Trophoblast cell (in vitro differentiated cells and primary cell): ENCODE data around the gene PLEKHO2.

ENCODE experiments used
- DNase-seq, 2 donors: peaks; one replicate each; pipeline ENCODE4 v3.0.0-alpha.2; 2016
- H2AFZ ChIP-seq: 2 replicates; pipeline ENCODE4 v1.6.1; 2013; ENCODE audit warnings: low read length, moderate library complexity, mild to moderate bottlenecking; ENCODE audit not compliant: insufficient read depth, poor library complexity
- H2AK5ac ChIP-seq: 2 replicates; pipeline ENCODE4 v1.6.1; 2013; ENCODE audit warnings: mild to moderate bottlenecking, low read length
- H2BK120ac ChIP-seq: 2 replicates; pipeline ENCODE4 v1.6.1; 2013; ENCODE audit warnings: low read length, mild to moderate bottlenecking, moderate library complexity; ENCODE audit not compliant: insufficient read depth, poor library complexity
- H2BK12ac ChIP-seq: 2 replicates; pipeline ENCODE4 v1.6.1; 2013; ENCODE audit warnings: mild to moderate bottlenecking, low read length, moderate library complexity
- H2BK5ac ChIP-seq: 2 replicates; pipeline ENCODE4 v1.6.1; 2013; ENCODE audit warnings: low read length, low read depth, moderate library complexity, mild to moderate bottlenecking; ENCODE audit not compliant: poor library complexity
- H3K14ac ChIP-seq: 2 replicates; pipeline ENCODE4 v1.6.1; 2013; ENCODE audit warnings: mild to moderate bottlenecking, low read length
- H3K18ac ChIP-seq: 2 replicates; pipeline ENCODE4 v1.6.1; 2013; ENCODE audit warnings: mild to moderate bottlenecking, low read length
- H3K23ac ChIP-seq: 2 replicates; pipeline ENCODE4 v1.6.1; 2013; ENCODE audit warnings: low read length
- H3K27ac ChIP-seq: 2 replicates; pipeline ENCODE4 v1.5.1; 2013; ENCODE audit warnings: low read depth, mild to moderate bottlenecking, inconsistent platforms, low read length, moderate library complexity
- H3K27me3 ChIP-seq: 2 replicates; pipeline ENCODE4 v1.6.1; 2013; ENCODE audit warnings: inconsistent platforms, mild to moderate bottlenecking, low read length, moderate library complexity; ENCODE audit not compliant: insufficient read depth
- H3K36me3 ChIP-seq, 2 experiments: 1 replicate in 1 of 2; 2 replicates in 1 of 2; pipeline ENCODE4 v1.6.1; 2013; ENCODE audit warnings: low read length in 2 of 2, mild to moderate bottlenecking in 2 of 2, moderate library complexity in 1 of 2; ENCODE audit not compliant: insufficient read depth in 2 of 2, control insufficient read depth in 1 of 2
- H3K4ac ChIP-seq: 2 replicates; pipeline ENCODE4 v1.6.1; 2013; ENCODE audit warnings: low read depth, mild to moderate bottlenecking, low read length, moderate library complexity
- H3K4me1 ChIP-seq, 2 experiments: 1 replicate in 1 of 2; 2 replicates in 1 of 2; pipeline ENCODE4 v1.6.1; 2013; ENCODE audit warnings: low read length in 2 of 2, mild to moderate bottlenecking in 2 of 2, moderate library complexity in 1 of 2; ENCODE audit not compliant: insufficient read depth in 2 of 2, control insufficient read depth in 1 of 2
- H3K4me2 ChIP-seq: 2 replicates; pipeline ENCODE4 v1.6.1; 2013; ENCODE audit warnings: inconsistent platforms, mild to moderate bottlenecking, low read length, moderate library complexity
- H3K4me3 ChIP-seq: 2 replicates; pipeline ENCODE4 v1.5.1; 2013; ENCODE audit warnings: mild to moderate bottlenecking, low read depth, low read length, inconsistent platforms
- H3K79me1 ChIP-seq: one replicate; pipeline ENCODE4 v1.6.1; 2013; ENCODE audit warnings: low read length
- H3K79me2 ChIP-seq: 2 replicates; pipeline ENCODE4 v1.6.1; 2013; ENCODE audit warnings: low read length, mild to moderate bottlenecking; ENCODE audit not compliant: control insufficient read depth, insufficient read depth, poor library complexity
- H3K9ac ChIP-seq: 2 replicates; pipeline ENCODE4 v1.6.1; 2013; ENCODE audit warnings: mild to moderate bottlenecking, low read length
- H3K9me3 ChIP-seq: 2 replicates; pipeline ENCODE4 v1.6.1; 2013; ENCODE audit warnings: low read depth, mild to moderate bottlenecking, control low read depth, inconsistent platforms, low read length; ENCODE audit not compliant: insufficient read depth
- H4K12ac ChIP-seq: 2 replicates; pipeline ENCODE4 v1.6.1; 2013; ENCODE audit warnings: low read depth, mild to moderate bottlenecking, low read length, moderate library complexity
- H4K8ac ChIP-seq: 2 replicates; pipeline ENCODE4 v1.6.1; 2013; ENCODE audit warnings: low read depth, mild to moderate bottlenecking, low read length, moderate library complexity
- H4K91ac ChIP-seq: one replicate; pipeline ENCODE4 v1.6.1; 2013; ENCODE audit warnings: low read depth, mild to moderate bottlenecking, low read length, moderate library complexity
- WGBS: extraction: QIAGEN DNeasy Blood & Tissue Kit; methylation state at CpG from one replicate; pipeline ENCODE4 v1.1.7; 2013; ENCODE audit warnings: missing lambda C conversion rate; ENCODE audit not compliant: insufficient read length, insufficient coverage; ENCODE audit errors: extremely low coverage; 5-methylcytosine and 5-hydroxymethylcytosine counted together

Gene PLEKHO2

GRCh38 chr15:64905941-64906340 is 64.2 kb downstream of the PLEKHO2 start:
- H2AK5ac ChIP-seq: no peak overlapping the region
- no peak overlapping the region for H3K14ac ChIP-seq
- H3K27me3 ChIP-seq: no peaks in the 10 kb centered on the region
- no peak for DNase-seq
- no peak overlapping the region for H2BK5ac ChIP-seq
- no peak overlapping the region for H2BK120ac ChIP-seq
- H3K9me3 ChIP-seq: peaks cover 4% of the 10 kb centered on the region
- peaks cover 2 to 3% of the 10 kb centered on the region in 2 experiments for H3K4me1 ChIP-seq
- no peak overlapping the region for H3K23ac ChIP-seq
- H2AFZ ChIP-seq: no peak overlapping the region
- no peaks in the 10 kb centered on the region for H3K79me2 ChIP-seq
- no peak overlapping the region for H3K18ac ChIP-seq
- H3K9ac ChIP-seq: no peak overlapping the region
- H2BK12ac ChIP-seq: no peak overlapping the region
- H4K8ac ChIP-seq: no peak overlapping the region
- H3K27ac ChIP-seq: no peak overlapping the region
- H3K79me1 ChIP-seq: no peaks in the 10 kb centered on the region
- H3K4me3 ChIP-seq: no peak overlapping the region
- H3K4ac ChIP-seq: no peak overlapping the region
- H3K36me3 ChIP-seq: no peaks in the 10 kb centered on the region
- no peak overlapping the region for H4K12ac ChIP-seq
- H4K91ac ChIP-seq: no peak overlapping the region
- no CpG with 5 or more reads among the region's 9 CpGs for WGBS
- no peak overlapping the region for H3K4me2 ChIP-seq

DNA sequence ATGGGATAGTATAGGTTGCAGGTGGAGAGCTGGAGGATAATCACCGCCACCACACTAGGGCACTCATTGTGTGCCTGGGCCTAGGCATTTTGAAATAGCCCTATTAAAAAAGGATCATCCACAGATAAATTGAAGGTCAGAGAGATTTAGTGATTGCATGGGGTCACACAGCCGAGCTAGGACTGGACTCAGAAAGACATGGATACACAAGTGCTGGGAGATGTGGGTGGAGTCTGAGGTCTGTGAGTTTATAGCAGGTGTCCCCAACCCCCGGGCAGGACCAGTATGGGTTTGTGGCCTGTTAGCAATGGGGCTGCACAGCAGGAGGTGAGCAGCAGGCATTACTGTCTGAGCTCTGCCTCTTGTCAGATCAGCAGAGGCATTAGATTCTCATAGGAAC is 64.7 kb downstream of the PLEKHO2 start:
- Histone ChIP-seq H3K79me2 (no peaks in the 10 kb centered on the region), H3K14ac (no peak overlapping the region), H4K12ac (no peak overlapping the region), H4K91ac (no peak overlapping the region), H3K27ac (no peak overlapping the region), H2BK120ac (no peak overlapping the region), H3K18ac (no peak overlapping the region), H3K36me3 (no peaks in the 10 kb centered on the region), H3K23ac (no peak overlapping the region), H3K4me1 (peaks cover 5 to 6% of the 10 kb centered on the region in 2 experiments), H3K9ac (no peak overlapping the region), H3K79me1 (no peaks in the 10 kb centered on the region), H2BK12ac (no peak overlapping the region), H2BK5ac (no peak overlapping the region), H3K4me2 (no peak overlapping the region), H3K4me3 (no peak overlapping the region), H4K8ac (no peak overlapping the region), H2AK5ac (no peak overlapping the region), H3K4ac (no peak overlapping the region), H2AFZ (no peak overlapping the region), H3K27me3 (peaks cover 3% of the 10 kb centered on the region), H3K9me3 (peaks cover 4% of the 10 kb centered on the region)
- no peak for DNase-seq
- no CpG with 5 or more reads among the region's 3 CpGs for WGBS

DNA sequence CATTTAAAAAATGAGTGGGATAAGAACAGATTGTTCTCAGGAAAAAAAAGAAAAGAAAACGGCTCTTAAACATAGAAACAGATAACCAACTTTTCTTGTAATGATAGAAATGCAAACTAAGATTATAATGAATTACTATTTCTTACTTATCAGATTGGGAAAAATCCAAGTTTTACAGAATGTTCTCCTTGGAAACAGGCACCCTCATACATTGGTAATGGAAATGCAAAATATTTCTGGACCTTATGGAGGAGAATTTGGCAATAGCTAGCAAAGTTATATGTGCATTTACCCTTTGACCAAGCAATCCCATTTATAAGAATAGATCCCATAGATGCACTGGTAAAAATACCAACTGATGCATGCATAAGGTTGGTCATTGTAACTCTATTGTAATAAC is 66.3 kb downstream of the PLEKHO2 start:
- no peak overlapping the region for H3K14ac ChIP-seq

DNA sequence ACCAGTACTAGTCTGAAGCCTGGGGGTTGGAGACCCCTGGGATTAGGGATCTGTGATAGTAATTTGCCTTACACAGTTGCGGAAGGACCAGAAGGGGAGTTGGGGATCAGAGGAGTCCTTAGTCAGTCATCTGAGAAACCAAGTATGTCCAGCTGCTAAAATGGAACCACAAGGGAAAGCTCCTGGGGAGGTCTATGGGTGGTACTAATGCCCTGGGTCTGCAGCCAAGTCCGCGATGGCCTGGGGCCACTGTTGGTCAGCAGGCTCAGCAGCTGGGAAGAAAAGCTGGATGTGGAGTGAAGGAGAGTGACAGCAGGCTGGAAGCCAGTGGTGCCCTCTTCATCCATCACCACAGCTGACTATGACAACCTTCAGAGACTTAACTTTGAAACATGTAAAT is 67.8 kb downstream of the PLEKHO2 start:
- H2AK5ac ChIP-seq: no peak overlapping the region
- no peak overlapping the region for H3K14ac ChIP-seq
- H3K9me3 ChIP-seq: peaks cover 4% of the 10 kb centered on the region
- H3K27ac ChIP-seq: no peak overlapping the region
- DNase-seq: no peak
- no peak overlapping the region for H2BK120ac ChIP-seq
- no peaks in the 10 kb centered on the region for H3K79me1 ChIP-seq
- H4K8ac ChIP-seq: no peak overlapping the region
- no peaks in the 10 kb centered on the region for H3K36me3 ChIP-seq
- no peaks in the 10 kb centered on the region for H3K79me2 ChIP-seq
- H3K23ac ChIP-seq: no peak overlapping the region
- H3K18ac ChIP-seq: no peak overlapping the region
- peaks cover 6% of the 10 kb centered on the region for H3K27me3 ChIP-seq
- H2BK5ac ChIP-seq: no peak overlapping the region
- no peak overlapping the region for H3K4me3 ChIP-seq
- no peak overlapping the region for H3K4ac ChIP-seq
- H4K12ac ChIP-seq: no peak overlapping the region
- no peak overlapping the region for H3K9ac ChIP-seq
- peaks cover 5 to 12% of the 10 kb centered on the region in 2 experiments for H3K4me1 ChIP-seq
- H4K91ac ChIP-seq: no peak overlapping the region
- H2BK12ac ChIP-seq: no peak overlapping the region
- H2AFZ ChIP-seq: no peak overlapping the region
- H3K4me2 ChIP-seq: no peak overlapping the region
- WGBS: no CpG with 5 or more reads among the region's 3 CpGs

More for the DNA sequence above, 66.3 kb downstream of the PLEKHO2 start:
- no peaks in the 10 kb centered on the region for H3K36me3 ChIP-seq
- H2BK12ac ChIP-seq: no peak overlapping the region
- H3K4me3 ChIP-seq: no peak overlapping the region
- peak in 1 of 2 donors; percentile 87 for DNase-seq
- no peak overlapping the region for H3K23ac ChIP-seq
- H4K12ac ChIP-seq: no peak overlapping the region
- no peaks in the 10 kb centered on the region for H3K79me2 ChIP-seq
- H4K91ac ChIP-seq: no peak overlapping the region
- no peak overlapping the region for H3K4ac ChIP-seq
- H3K9me3 ChIP-seq: peaks cover 4% of the 10 kb centered on the region
- no peaks in the 10 kb centered on the region for H3K79me1 ChIP-seq
- no peak overlapping the region for H4K8ac ChIP-seq
- no peak overlapping the region for H2BK5ac ChIP-seq
- H3K4me2 ChIP-seq: no peak overlapping the region
- no peak overlapping the region for H3K27ac ChIP-seq
- H2AFZ ChIP-seq: no peak overlapping the region
- H3K4me1 ChIP-seq: peaks cover 5 to 12% of the 10 kb centered on the region in 2 experiments
- WGBS: no CpG with 5 or more reads among the region's 1 CpG
- no peak overlapping the region for H2BK120ac ChIP-seq
- no peak overlapping the region for H3K9ac ChIP-seq
- peaks cover 6% of the 10 kb centered on the region for H3K27me3 ChIP-seq
- H2AK5ac ChIP-seq: no peak overlapping the region
- no peak overlapping the region for H3K18ac ChIP-seq
